ENCODE data around the gene ADAMTS12. TPM values are rescaled to one million over a fixed set of nuclear protein-coding genes. Genes with fewer than 3 reads are reported as not detected.

The ADAMTS12 gene
- total and polyA plus RNA-seq, 2 of the 8 experiments (the other 6 are each of a cell fraction or from before 2014, with no cell fraction given), result 6.4 to 12.8 TPM

DNA sequence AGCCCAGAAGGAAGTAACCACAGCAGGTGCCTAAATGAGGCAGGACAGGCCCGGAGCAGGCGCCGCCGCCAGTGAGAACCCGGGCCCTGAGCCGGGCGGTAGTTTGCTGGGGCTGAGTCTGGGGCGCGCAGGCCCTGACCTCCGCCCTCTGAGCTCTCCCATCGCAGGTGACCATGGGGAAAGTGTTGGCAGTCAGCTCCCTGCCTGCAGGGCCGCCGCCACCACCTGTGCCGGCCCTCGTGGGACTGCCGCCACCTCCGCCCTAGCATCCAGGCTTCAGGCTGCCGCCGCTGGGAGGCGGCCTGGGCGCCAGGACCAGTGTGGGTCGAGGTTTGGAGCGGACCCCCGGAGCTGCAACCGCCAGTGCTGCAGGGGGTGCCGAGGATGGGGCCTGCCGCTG is 389.9 kb downstream of the ADAMTS12 start:
- no peaks in the 10 kb centered on the region for H3K79me1 ChIP-seq (ENCODE audit: low read depth, low read length)
- no peaks in the 10 kb centered on the region for H4K20me1 ChIP-seq (replicated peaks in 1 of 2; ENCODE audit: control insufficient read depth in 1 of 2, insufficient read depth in 2 of 2, low read length in 2 of 2)
- H3K23me2 ChIP-seq (ENCODE audit: low read depth, low read length), result no peaks in the 10 kb centered on the region
- H2BK120ac ChIP-seq (replicated peaks; ENCODE audit: low read depth, low read length), result no peak overlapping the region
- no peak overlapping the region for H4K91ac ChIP-seq (replicated peaks; ENCODE audit: insufficient read length, low read length)
- H2BK12ac ChIP-seq (ENCODE audit: low read depth, low read length), result no peak overlapping the region
- no peak overlapping the region for H3K9ac ChIP-seq (replicated peaks in 1 of 4; ENCODE audit: extremely low read depth in 1 of 4, low read depth in 3 of 4, low read length in 3 of 4)
- no peaks in the 10 kb centered on the region for H3K27me3 ChIP-seq (replicated peaks in 1 of 4; ENCODE audit: control insufficient read depth in 3 of 4, extremely low read depth in 1 of 4, insufficient read depth in 3 of 4, low read length in 3 of 4)
- H4K8ac ChIP-seq (ENCODE audit: extremely low read depth, insufficient read depth, low read length), result no peak overlapping the region
- H2BK20ac ChIP-seq (ENCODE audit: low read length), result no peak overlapping the region
- no peak overlapping the region for H3K4ac ChIP-seq (replicated peaks; ENCODE audit: insufficient read length, low read depth, low read length)
- H3K4me2 ChIP-seq (ENCODE audit: insufficient read depth in 1 of 2, low read depth in 2 of 2, low read length in 2 of 2), result no peak overlapping the region
- H3K27ac ChIP-seq (ENCODE audit: low read depth, low read length), result no peak overlapping the region
- H3K4me3 ChIP-seq (ENCODE audit: extremely low read depth in 1 of 4, insufficient read depth in 2 of 4, low read depth in 3 of 4, low read length in 4 of 4), result no peak overlapping the region
- DNase-seq (ENCODE audit: low read depth in 1 of 2, low spot score in 2 of 2) (no peak), FAIRE-seq (no peak)
- H3K4me1 ChIP-seq (replicated peaks in 1 of 4; ENCODE audit: control insufficient read depth in 3 of 4, insufficient read depth in 4 of 4, low read length in 3 of 4), result no peaks in the 10 kb centered on the region
- H3K18ac ChIP-seq (ENCODE audit: extremely low read depth, low read length), result no peak overlapping the region; the same call in 1 of the 2 replicates
- H4K5ac ChIP-seq (ENCODE audit: insufficient read length, low read depth, low read length), result no peak overlapping the region
- H3K36me3 ChIP-seq (ENCODE audit: control insufficient read depth in 2 of 4, insufficient read depth in 4 of 4, low read length in 3 of 4), result no peaks in the 10 kb centered on the region
- H3K79me2 ChIP-seq (ENCODE audit: control insufficient read depth in 1 of 2, insufficient read depth in 2 of 2, low read length in 2 of 2), result no peaks in the 10 kb centered on the region
- 95% methylated on average over 27 of the region's 27 CpGs; no CpG with 5 or more reads in 1 of the 2 experiments for WGBS, 2 experiments (ENCODE audit: extremely low coverage in 1 of 2, insufficient coverage in 1 of 2, insufficient read length in 1 of 2, insufficient replicate concordance in 2 of 2, low coverage in 1 of 2, low lambda C conversion rate in 2 of 2, missing lambda C conversion rate in 1 of 2)
- no peak overlapping the region for H2BK15ac ChIP-seq (ENCODE audit: low read length)
- ChIA-PET POLR2A (ENCODE audit: partially characterized antibody) (interaction anchor here (0.9 kb wide), 1 partner anchor 25 kb away, joined by 3 read pairs; no protein-coding TSS in a partner anchor), CTCF (ENCODE audit: partially characterized antibody) (interaction anchor here (2.5 kb wide), 1 partner anchor 12 kb away, joined by 8 read pairs; no protein-coding TSS in a partner anchor)
- H3K56ac ChIP-seq (replicated peaks; ENCODE audit: insufficient read length, low read depth, low read length), result no peak overlapping the region
- no peak overlapping the region for H3K14ac ChIP-seq (ENCODE audit: insufficient read length)
- no peak overlapping the region for H3K23ac ChIP-seq (ENCODE audit: insufficient read length)
- no peak overlapping the region for H2AFZ ChIP-seq (ENCODE audit: low read length)
- H2AK5ac ChIP-seq (ENCODE audit: low read depth, low read length), result no peak overlapping the region
- H3K9me3 ChIP-seq (ENCODE audit: insufficient read depth in 2 of 2, low read depth in 1 of 2, low read length in 1 of 2), result no peaks in the 10 kb centered on the region
- no peak overlapping the region for H2BK5ac ChIP-seq (ENCODE audit: low read depth, low read length)
- TF ChIP-seq MAFK (IDR thresholded peaks at IDR 0.05; ENCODE audit: low read depth, low read length) (no peak), TEAD4 (IDR thresholded peaks at IDR 0.05; ENCODE audit: low read depth, low read length) (no peak), POU5F1 (IDR thresholded peaks at IDR 0.05; ENCODE audit: low read depth, low read length) (no peak), SUZ12 (IDR thresholded peaks at IDR 0.05; ENCODE audit: low read length) (no peak)

Data from H1 (cell line).